ENCODE measurements around the gene DCLK2. TPM values are rescaled to one million over a fixed set of nuclear protein-coding genes. Genes with fewer than 3 reads are reported as not detected.

DCLK2 gene
- total and polyA plus RNA-seq, 9 donors: 4.4 to 9.8 (median 7.2) TPM

- peaks cover 3% of the 10 kb centered on the region for H3K4me1 ChIP-seq (ENCODE audit: insufficient read depth)
- no peaks in the 10 kb centered on the region for H3K27me3 ChIP-seq
- intact Hi-C loops (cut with DNase I): no loop called here
- 80 to 84% (median 84%) methylated on average over 6 of the region's 6 CpGs for WGBS, 3 donors
- H3K4me3 ChIP-seq: no peak overlapping the region
- no peak overlapping the region for H3K27ac ChIP-seq
- TF ChIP-seq POLR2A (IDR thresholded peaks at IDR 0.05): no peak
- no peak for TF ChIP-seq CTCF (IDR thresholded peaks at IDR 0.05)
- no peak for TF ChIP-seq EP300 (IDR thresholded peaks at IDR 0.05)
- no peaks in the 10 kb centered on the region for H3K9me3 ChIP-seq
- H3K36me3 ChIP-seq: no peaks in the 10 kb centered on the region
- DNase-seq: no peak
Measured at GRCh38 chr4:150232029-150232428, 153.8 kb downstream of the DCLK2 start.

- Histone ChIP-seq H3K27ac (no peak overlapping the region), H3K9me3 (no peaks in the 10 kb centered on the region), H3K27me3 (no peaks in the 10 kb centered on the region), H3K4me3 (no peak overlapping the region), H3K4me1 (ENCODE audit: insufficient read depth) (peaks cover under 1% of the 10 kb centered on the region), H3K36me3 (no peaks in the 10 kb centered on the region)
- DNase-seq: no peak
- intact Hi-C loops (cut with DNase I): no loop called here
- WGBS, 3 donors: 94 to 98% (median 95%) methylated on average over 5 of the region's 5 CpGs
- no peak for TF ChIP-seq POLR2A (IDR thresholded peaks at IDR 0.05)
- TF ChIP-seq CTCF (IDR thresholded peaks at IDR 0.05): no peak
- TF ChIP-seq EP300 (IDR thresholded peaks at IDR 0.05): no peak
Measured at GRCh38 chr4:150234246-150234645, 156.0 kb downstream of the DCLK2 start.

GRCh38 chr4:150235317-150235716 lies 157.1 kb downstream of the DCLK2 start:
- intact Hi-C loops (cut with DNase I): no loop called here
- DNase-seq: no peak
- H3K9me3 ChIP-seq: no peaks in the 10 kb centered on the region
- H3K27ac ChIP-seq: no peak overlapping the region
- 81 to 87% (median 85%) methylated on average over 5 of the region's 5 CpGs for WGBS, 3 donors
- no peaks in the 10 kb centered on the region for H3K27me3 ChIP-seq
- TF ChIP-seq POLR2A (IDR thresholded peaks at IDR 0.05) (no peak), CTCF (IDR thresholded peaks at IDR 0.05) (no peak), EP300 (IDR thresholded peaks at IDR 0.05) (no peak)
- H3K4me1 ChIP-seq (ENCODE audit: insufficient read depth): no peaks in the 10 kb centered on the region
- H3K4me3 ChIP-seq: no peak overlapping the region
- H3K36me3 ChIP-seq: no peaks in the 10 kb centered on the region

GRCh38 chr4:150235808-150236271 lies 157.6 kb downstream of the DCLK2 start:
- intact Hi-C loops (cut with DNase I): no loop called here
- Histone ChIP-seq H3K27me3 (no peaks in the 10 kb centered on the region), H3K4me1 (ENCODE audit: insufficient read depth) (no peaks in the 10 kb centered on the region), H3K36me3 (no peaks in the 10 kb centered on the region), H3K9me3 (no peaks in the 10 kb centered on the region), H3K27ac (no peak overlapping the region), H3K4me3 (no peak overlapping the region)
- no peak for TF ChIP-seq EP300 (IDR thresholded peaks at IDR 0.05)
- no peak for TF ChIP-seq POLR2A (IDR thresholded peaks at IDR 0.05)
- TF ChIP-seq CTCF (IDR thresholded peaks at IDR 0.05): no peak
- WGBS, 3 donors: 11 to 18% (median 14%) methylated on average over 6 of the region's 6 CpGs
- DNase-seq: no peak

Data from ovary (tissue), 9 donors.